CD4-positive, alpha-beta T cell (primary cell): Measurements from ENCODE around the gene RRM1. TPM values are rescaled to one million over a fixed set of nuclear protein-coding genes. Genes with fewer than 3 reads are reported as not detected.

Experiments
- ATAC-seq: fragments of 200-7000 bp; cut with Tn5 transposase; one replicate; pipeline ENCODE4 v1.10.0; 2022; ENCODE audit warnings: mild to moderate bottlenecking; ENCODE audit not compliant: poor library complexity
- CTCF ChIA-PET: fragments of 350-600 bp; sonication (Branson Sonifier 250); formaldehyde crosslinking; loops from one replicate; lab custom pipeline; 2021; ENCODE audit warnings: antibody characterized with exemption, inconsistent platforms; lab: Charles Lee
- POLR2A ChIA-PET: fragments of 350-600 bp; sonication (Branson Sonifier 250); formaldehyde crosslinking; loops from one replicate; lab custom pipeline; 2021; ENCODE audit warnings: antibody characterized with exemption, inconsistent platforms; lab: Charles Lee
- DNase-seq, 14 experiments: peaks; one replicate each; pipeline ENCODE4 v3.0.0-alpha.2; 2013 to 2020; ENCODE audit warnings: mixed read lengths in 2 of 14
- H3K27ac ChIP-seq, 2 donors: one replicate each; pipeline versions ENCODE4 v1.5.1 to v1.7.0; 2013; ENCODE audit warnings: low read length in 2 of 2, low read depth in 1 of 2, mild to moderate bottlenecking in 1 of 2
- H3K27me3 ChIP-seq, 2 experiments: 1 replicate in 1 of 2; 2 replicates in 1 of 2; pipeline versions ENCODE4 v1.6.1 to v1.7.0; 2013; ENCODE audit warnings: low read length in 2 of 2, control low read depth in 1 of 2, mild to moderate bottlenecking in 1 of 2, moderate library complexity in 1 of 2; ENCODE audit not compliant: insufficient read depth in 2 of 2, control insufficient read depth in 1 of 2
- H3K36me3 ChIP-seq: one replicate; pipeline ENCODE4 v1.6.1; 2013; ENCODE audit warnings: low read length, control low read depth; ENCODE audit not compliant: insufficient read depth
- H3K4me1 ChIP-seq: one replicate; pipeline ENCODE4 v1.6.1; 2013; ENCODE audit warnings: low read length, control low read depth; ENCODE audit not compliant: insufficient read depth
- H3K4me3 ChIP-seq: one replicate; pipeline ENCODE4 v1.5.1; 2013; ENCODE audit warnings: mild to moderate bottlenecking, low read length, moderate library complexity
- H3K9me3 ChIP-seq, 2 experiments: 1 replicate in 1 of 2; 2 replicates in 1 of 2; pipeline versions ENCODE4 v1.6.1 to v1.7.0; 2013; ENCODE audit warnings: low read length in 2 of 2, mild to moderate bottlenecking in 2 of 2, control low read depth in 1 of 2, moderate library complexity in 1 of 2; ENCODE audit not compliant: control insufficient read depth in 1 of 2, insufficient read depth in 1 of 2
- H3K27ac Mint-ChIP-seq: one replicate; pipeline ENCODE4 v1.8.0; 2020; ENCODE audit warnings: mixed read lengths
- H3K27me3 Mint-ChIP-seq: one replicate; pipeline ENCODE4 v1.8.0; 2021; ENCODE audit warnings: mixed read lengths
- H3K36me3 Mint-ChIP-seq: one replicate; pipeline ENCODE4 v1.8.0; 2021; ENCODE audit warnings: low read depth, mixed read lengths
- H3K4me1 Mint-ChIP-seq: one replicate; pipeline ENCODE4 v1.8.0; 2021; ENCODE audit warnings: low read depth, mixed read lengths
- H3K4me3 Mint-ChIP-seq: one replicate; pipeline ENCODE4 v1.8.0; 2020; ENCODE audit warnings: mild to moderate bottlenecking, mixed read lengths
- H3K9me3 Mint-ChIP-seq: one replicate; pipeline ENCODE4 v1.8.0; 2020; ENCODE audit warnings: mixed read lengths
- CTCF ChIP-seq: fragments of 200-600 bp; IDR thresholded peaks from one replicate; pipeline ENCODE4 v1.8.0; 2022; ENCODE audit warnings: antibody characterized with exemption, mild to moderate bottlenecking
- intact Hi-C, 2 experiments: fragments of 100-400 bp; cut with DNase I in 1 of 2; cut with micrococcal nuclease in 1 of 2; formaldehyde crosslinking; loops; one replicate each; pipeline versions ENCODE4 v1.15.1 to v1.9.0; 2023 to 2025; cut with DNase I, micrococcal nuclease
- total RNA-seq, 174 experiments: library from RNA in 2 of 174; stranded (reverse) in 2 of 174; gene quantifications; one replicate each; pipeline ENCODE4 v1.2.3 and lab custom pipeline; 2021 to 2026

Gene RRM1
- total RNA-seq, 2 experiments from 2014 or later: 64.7 to 73.1 TPM

GRCh38 chr11:4074266-4074665 lies 20.3 kb upstream of the RRM1 start:
- Mint-ChIP-seq H3K36me3 (peaks cover 64% of the 10 kb centered on the region), H3K27me3 (no peaks in the 10 kb centered on the region), H3K27ac (no peak overlapping the region), H3K4me3 (no peak overlapping the region), H3K9me3 (no peaks in the 10 kb centered on the region), H3K4me1 (peaks cover 70% of the 10 kb centered on the region)
- H3K4me3 ChIP-seq: no peak overlapping the region
- intact Hi-C loops: loop anchor here (5.0 to 10.0 kb wide), 2 partner anchors 132 to 339 kb away; no protein-coding TSS in a partner anchor
- H3K27me3 ChIP-seq: no peaks in the 10 kb centered on the region
- peaks cover 15% of the 10 kb centered on the region for H3K4me1 ChIP-seq
- no peaks in the 10 kb centered on the region for H3K9me3 ChIP-seq
- ChIA-PET CTCF (interaction anchor here (0.9 to 4.6 kb wide), 2 partner anchors 220 to 225 kb away, joined by 4 to 52 read pairs; partner anchors contain the start of gene STIM1), POLR2A (interaction anchor here (2.7 to 5.3 kb wide), 2 partner anchors 221 to 233 kb away, joined by 17 to 76 read pairs; partner anchors contain the start of genes RHOG and STIM1)
- no peak for DNase-seq
- peaks cover 44% of the 10 kb centered on the region for H3K36me3 ChIP-seq
- H3K27ac ChIP-seq: no peak overlapping the region
- no peak for ATAC-seq
- no peak for TF ChIP-seq CTCF

- Histone ChIP-seq H3K36me3 (peaks cover 49% of the 10 kb centered on the region), H3K4me1 (peaks cover 9% of the 10 kb centered on the region), H3K9me3 (no peaks in the 10 kb centered on the region), H3K27ac (no peak overlapping the region), H3K4me3 (no peak overlapping the region), H3K27me3 (no peaks in the 10 kb centered on the region)
- ChIA-PET POLR2A (interaction anchor here (0.7 kb wide), 1 partner anchor 139 kb away, joined by 3 read pairs; no protein-coding TSS in a partner anchor), CTCF (no interaction called here)
- Mint-ChIP-seq H3K4me3 (no peak overlapping the region), H3K27ac (peak overlapping the region; percentile 74), H3K36me3 (peaks cover 64% of the 10 kb centered on the region), H3K9me3 (no peaks in the 10 kb centered on the region), H3K4me1 (peaks cover 50% of the 10 kb centered on the region), H3K27me3 (no peaks in the 10 kb centered on the region)
- peak; percentile 32 for ATAC-seq
- no peak for TF ChIP-seq CTCF
- DNase-seq: no peak
- intact Hi-C loops: loop anchor here in 1 of 2 experiments (10.0 kb wide), 1 partner anchor 342 kb away; no protein-coding TSS in a partner anchor
Measured at GRCh38 chr11:4076774-4077173, 17.8 kb upstream of the RRM1 start.

DNA sequence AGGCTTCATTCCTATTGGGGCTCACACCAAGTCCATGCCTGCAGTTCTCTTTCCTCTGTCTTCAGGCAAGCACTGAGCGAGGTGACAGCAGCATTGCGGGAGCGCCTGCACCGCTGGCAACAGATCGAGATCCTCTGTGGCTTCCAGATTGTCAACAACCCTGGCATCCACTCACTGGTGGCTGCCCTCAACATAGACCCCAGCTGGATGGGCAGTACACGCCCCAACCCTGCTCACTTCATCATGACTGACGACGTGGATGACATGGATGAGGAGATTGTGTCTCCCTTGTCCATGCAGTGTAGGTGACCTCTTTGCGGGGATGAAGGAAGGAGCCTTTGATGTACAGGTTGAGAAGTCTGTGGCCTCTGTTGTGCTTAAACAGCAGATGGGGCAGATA lies 11.4 kb upstream of the RRM1 start:
- no peak for DNase-seq
- ATAC-seq: no peak
- peak overlapping the region; percentile 56 for H3K27ac Mint-ChIP-seq
- H3K4me3 Mint-ChIP-seq: no peak overlapping the region
- POLR2A ChIA-PET: no interaction called here
- Histone ChIP-seq H3K4me1 (peaks cover 15% of the 10 kb centered on the region), H3K4me3 (no peak overlapping the region), H3K36me3 (peaks cover 75% of the 10 kb centered on the region), H3K9me3 (no peaks in the 10 kb centered on the region), H3K27me3 (no peaks in the 10 kb centered on the region), H3K27ac (no peak overlapping the region)
- H3K27me3 Mint-ChIP-seq: no peaks in the 10 kb centered on the region
- intact Hi-C loops: no loop called here
- CTCF ChIA-PET: interaction anchor here (1.5 kb wide), 1 partner anchor 228 kb away, joined by 3 read pairs; no protein-coding TSS in a partner anchor
- peaks cover 86% of the 10 kb centered on the region for H3K36me3 Mint-ChIP-seq
- no peak for TF ChIP-seq CTCF
- H3K9me3 Mint-ChIP-seq: no peaks in the 10 kb centered on the region
- peaks cover 15% of the 10 kb centered on the region for H3K4me1 Mint-ChIP-seq
